Gastrocnemius medialis (tissue), 4 donors: ENCODE results near the gene GATC.

Experiments
- POLR2A ChIP-seq, 2 donors: fragments of 450-650 bp; IDR thresholded peaks; one replicate each; pipeline ENCODE4 v1.6.1; 2017; ENCODE audit warnings: antibody characterized with exemption in 2 of 2, mild to moderate bottlenecking in 2 of 2, moderate library complexity in 2 of 2
- TF ChIP-seq, protein P1 (sequence below), 5 experiments: fragments of 450-650 bp in 3 of 5; fragments of 200-600 bp in 2 of 5; sonication (generic) in 2 of 5; IDR thresholded peaks in 4 of 5; conservative IDR thresholded peaks in 1 of 5; 1 replicate in 4 of 5; 2 replicates in 1 of 5; pipeline ENCODE4 v1.5.1; 2016 to 2019; ENCODE audit warnings: antibody characterized with exemption in 5 of 5, mild to moderate bottlenecking in 3 of 5, moderate library complexity in 3 of 5

- TF ChIP-seq, protein P1, sequence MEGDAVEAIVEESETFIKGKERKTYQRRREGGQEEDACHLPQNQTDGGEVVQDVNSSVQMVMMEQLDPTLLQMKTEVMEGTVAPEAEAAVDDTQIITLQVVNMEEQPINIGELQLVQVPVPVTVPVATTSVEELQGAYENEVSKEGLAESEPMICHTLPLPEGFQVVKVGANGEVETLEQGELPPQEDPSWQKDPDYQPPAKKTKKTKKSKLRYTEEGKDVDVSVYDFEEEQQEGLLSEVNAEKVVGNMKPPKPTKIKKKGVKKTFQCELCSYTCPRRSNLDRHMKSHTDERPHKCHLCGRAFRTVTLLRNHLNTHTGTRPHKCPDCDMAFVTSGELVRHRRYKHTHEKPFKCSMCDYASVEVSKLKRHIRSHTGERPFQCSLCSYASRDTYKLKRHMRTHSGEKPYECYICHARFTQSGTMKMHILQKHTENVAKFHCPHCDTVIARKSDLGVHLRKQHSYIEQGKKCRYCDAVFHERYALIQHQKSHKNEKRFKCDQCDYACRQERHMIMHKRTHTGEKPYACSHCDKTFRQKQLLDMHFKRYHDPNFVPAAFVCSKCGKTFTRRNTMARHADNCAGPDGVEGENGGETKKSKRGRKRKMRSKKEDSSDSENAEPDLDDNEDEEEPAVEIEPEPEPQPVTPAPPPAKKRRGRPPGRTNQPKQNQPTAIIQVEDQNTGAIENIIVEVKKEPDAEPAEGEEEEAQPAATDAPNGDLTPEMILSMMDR (IDR thresholded peaks at IDR 0.05 in 4 of 5, conservative IDR thresholded peaks at IDR 0.05 in 1 of 5), result no peak
- no peak for TF ChIP-seq POLR2A (IDR thresholded peaks at IDR 0.05)
Observed at GRCh38 chr12:120453060-120453750, 7.0 kb downstream of the GATC start.
